H1 (cell line): Measurements from ENCODE around the gene LNX2. TPM values are rescaled to one million over a fixed set of nuclear protein-coding genes. Genes with fewer than 3 reads are reported as not detected.

Experiments
- ATF2 ChIP-seq: IDR thresholded peaks from 2 replicates; pipeline ENCODE4 v1.6.1; 2012; ENCODE audit warnings: low read length, inconsistent platforms
- EZH2 ChIP-seq: fragments of 200-600 bp; sonication (generic); IDR thresholded peaks from 2 replicates; pipeline ENCODE4 v1.7.1; 2012; ENCODE audit warnings: low read depth, mild to moderate bottlenecking, moderate library complexity, low read length, inconsistent platforms; ENCODE audit not compliant: severe bottlenecking
- HDAC2 ChIP-seq, 2 experiments: fragments of 300-600 bp in 1 of 2; sonication (generic) in 1 of 2; IDR thresholded peaks; 2 replicates each; pipeline ENCODE4 v1.6.1; 2011 to 2012; ENCODE audit warnings: low read depth in 2 of 2, low read length in 2 of 2, mild to moderate bottlenecking in 2 of 2, moderate library complexity in 2 of 2, borderline replicate concordance in 1 of 2, inconsistent platforms in 1 of 2
- MAFK ChIP-seq: IDR thresholded peaks from 2 replicates; pipeline ENCODE4 v1.6.1; 2012; ENCODE audit warnings: low read depth, mild to moderate bottlenecking, improper control_type of control experiment, low read length
- TBP ChIP-seq: IDR thresholded peaks from 2 replicates; pipeline ENCODE4 v1.6.1; 2011; ENCODE audit warnings: low read depth, low read length, improper control_type of control experiment
- polyA plus RNA-seq, 7 experiments: library from polyadenylated mRNA; depleted of rRNA in 3 of 7; stranded (reverse) in 5 of 7; unstranded in 2 of 7; fragments of >200 nt in 5 of 7; fragments of 200-250 nt in 2 of 7; gene quantifications; 1 replicate in 5 of 7; 2 replicates in 1 of 7; 4 replicates in 1 of 7; pipeline versions ENCODE4 v1.2.1 to v1.2.3, GENCODE V29; 2011 to 2013; ENCODE audit warnings: missing spikeins in 2 of 7, mixed read lengths in 2 of 7
- total RNA-seq: library from RNA; stranded (reverse); fragmentation: NEBNext Ultra II Directional; extraction: Animal tissue kit (Norgen Biotek cat#: 25700); gene quantifications from 2 replicates; pipeline ENCODE4 v1.2.1, GENCODE V29; 2021
- TF ChIP-seq, protein P1 (sequence below): fragments of 300-600 bp; sonication (generic); IDR thresholded peaks from 2 replicates; pipeline ENCODE4 v1.7.1; 2012; ENCODE audit warnings: low read length, moderate library complexity, mild to moderate bottlenecking, inconsistent platforms; ENCODE audit not compliant: insufficient replicate concordance

The LNX2 gene
- total and polyA plus RNA-seq, 2 of the 8 experiments (the other 6 are each of a cell fraction or from before 2014, with no cell fraction given) = 6.4 to 13.9 TPM

DNA sequence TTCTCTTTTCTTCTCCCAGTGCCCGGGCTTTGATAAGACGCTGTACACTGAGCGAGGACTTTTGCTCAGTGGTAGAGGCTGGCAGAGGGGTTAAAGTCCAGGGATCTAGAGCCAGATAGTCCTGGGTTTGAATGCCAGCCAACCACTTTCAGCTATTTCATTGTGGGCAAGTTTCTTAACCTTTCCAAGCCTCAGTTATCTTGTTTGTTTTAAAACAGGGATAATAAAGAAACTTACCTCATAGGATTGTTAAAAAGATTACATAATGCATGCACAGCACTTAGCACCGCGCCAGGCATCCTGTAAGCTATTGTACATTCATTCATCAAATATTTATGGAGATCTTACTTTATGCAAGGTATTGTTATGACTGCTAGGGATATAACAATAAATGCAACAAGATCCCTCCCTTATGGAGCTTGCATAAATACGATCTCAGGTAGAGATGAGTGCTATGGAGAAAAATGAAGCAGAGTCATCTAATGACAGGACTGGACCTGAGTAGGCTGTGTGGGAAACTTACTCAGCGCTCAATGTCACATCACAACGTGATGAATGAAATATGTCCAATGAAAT is 70.8 kb downstream of the LNX2 start (continued):
- TF ChIP-seq, protein P1, sequence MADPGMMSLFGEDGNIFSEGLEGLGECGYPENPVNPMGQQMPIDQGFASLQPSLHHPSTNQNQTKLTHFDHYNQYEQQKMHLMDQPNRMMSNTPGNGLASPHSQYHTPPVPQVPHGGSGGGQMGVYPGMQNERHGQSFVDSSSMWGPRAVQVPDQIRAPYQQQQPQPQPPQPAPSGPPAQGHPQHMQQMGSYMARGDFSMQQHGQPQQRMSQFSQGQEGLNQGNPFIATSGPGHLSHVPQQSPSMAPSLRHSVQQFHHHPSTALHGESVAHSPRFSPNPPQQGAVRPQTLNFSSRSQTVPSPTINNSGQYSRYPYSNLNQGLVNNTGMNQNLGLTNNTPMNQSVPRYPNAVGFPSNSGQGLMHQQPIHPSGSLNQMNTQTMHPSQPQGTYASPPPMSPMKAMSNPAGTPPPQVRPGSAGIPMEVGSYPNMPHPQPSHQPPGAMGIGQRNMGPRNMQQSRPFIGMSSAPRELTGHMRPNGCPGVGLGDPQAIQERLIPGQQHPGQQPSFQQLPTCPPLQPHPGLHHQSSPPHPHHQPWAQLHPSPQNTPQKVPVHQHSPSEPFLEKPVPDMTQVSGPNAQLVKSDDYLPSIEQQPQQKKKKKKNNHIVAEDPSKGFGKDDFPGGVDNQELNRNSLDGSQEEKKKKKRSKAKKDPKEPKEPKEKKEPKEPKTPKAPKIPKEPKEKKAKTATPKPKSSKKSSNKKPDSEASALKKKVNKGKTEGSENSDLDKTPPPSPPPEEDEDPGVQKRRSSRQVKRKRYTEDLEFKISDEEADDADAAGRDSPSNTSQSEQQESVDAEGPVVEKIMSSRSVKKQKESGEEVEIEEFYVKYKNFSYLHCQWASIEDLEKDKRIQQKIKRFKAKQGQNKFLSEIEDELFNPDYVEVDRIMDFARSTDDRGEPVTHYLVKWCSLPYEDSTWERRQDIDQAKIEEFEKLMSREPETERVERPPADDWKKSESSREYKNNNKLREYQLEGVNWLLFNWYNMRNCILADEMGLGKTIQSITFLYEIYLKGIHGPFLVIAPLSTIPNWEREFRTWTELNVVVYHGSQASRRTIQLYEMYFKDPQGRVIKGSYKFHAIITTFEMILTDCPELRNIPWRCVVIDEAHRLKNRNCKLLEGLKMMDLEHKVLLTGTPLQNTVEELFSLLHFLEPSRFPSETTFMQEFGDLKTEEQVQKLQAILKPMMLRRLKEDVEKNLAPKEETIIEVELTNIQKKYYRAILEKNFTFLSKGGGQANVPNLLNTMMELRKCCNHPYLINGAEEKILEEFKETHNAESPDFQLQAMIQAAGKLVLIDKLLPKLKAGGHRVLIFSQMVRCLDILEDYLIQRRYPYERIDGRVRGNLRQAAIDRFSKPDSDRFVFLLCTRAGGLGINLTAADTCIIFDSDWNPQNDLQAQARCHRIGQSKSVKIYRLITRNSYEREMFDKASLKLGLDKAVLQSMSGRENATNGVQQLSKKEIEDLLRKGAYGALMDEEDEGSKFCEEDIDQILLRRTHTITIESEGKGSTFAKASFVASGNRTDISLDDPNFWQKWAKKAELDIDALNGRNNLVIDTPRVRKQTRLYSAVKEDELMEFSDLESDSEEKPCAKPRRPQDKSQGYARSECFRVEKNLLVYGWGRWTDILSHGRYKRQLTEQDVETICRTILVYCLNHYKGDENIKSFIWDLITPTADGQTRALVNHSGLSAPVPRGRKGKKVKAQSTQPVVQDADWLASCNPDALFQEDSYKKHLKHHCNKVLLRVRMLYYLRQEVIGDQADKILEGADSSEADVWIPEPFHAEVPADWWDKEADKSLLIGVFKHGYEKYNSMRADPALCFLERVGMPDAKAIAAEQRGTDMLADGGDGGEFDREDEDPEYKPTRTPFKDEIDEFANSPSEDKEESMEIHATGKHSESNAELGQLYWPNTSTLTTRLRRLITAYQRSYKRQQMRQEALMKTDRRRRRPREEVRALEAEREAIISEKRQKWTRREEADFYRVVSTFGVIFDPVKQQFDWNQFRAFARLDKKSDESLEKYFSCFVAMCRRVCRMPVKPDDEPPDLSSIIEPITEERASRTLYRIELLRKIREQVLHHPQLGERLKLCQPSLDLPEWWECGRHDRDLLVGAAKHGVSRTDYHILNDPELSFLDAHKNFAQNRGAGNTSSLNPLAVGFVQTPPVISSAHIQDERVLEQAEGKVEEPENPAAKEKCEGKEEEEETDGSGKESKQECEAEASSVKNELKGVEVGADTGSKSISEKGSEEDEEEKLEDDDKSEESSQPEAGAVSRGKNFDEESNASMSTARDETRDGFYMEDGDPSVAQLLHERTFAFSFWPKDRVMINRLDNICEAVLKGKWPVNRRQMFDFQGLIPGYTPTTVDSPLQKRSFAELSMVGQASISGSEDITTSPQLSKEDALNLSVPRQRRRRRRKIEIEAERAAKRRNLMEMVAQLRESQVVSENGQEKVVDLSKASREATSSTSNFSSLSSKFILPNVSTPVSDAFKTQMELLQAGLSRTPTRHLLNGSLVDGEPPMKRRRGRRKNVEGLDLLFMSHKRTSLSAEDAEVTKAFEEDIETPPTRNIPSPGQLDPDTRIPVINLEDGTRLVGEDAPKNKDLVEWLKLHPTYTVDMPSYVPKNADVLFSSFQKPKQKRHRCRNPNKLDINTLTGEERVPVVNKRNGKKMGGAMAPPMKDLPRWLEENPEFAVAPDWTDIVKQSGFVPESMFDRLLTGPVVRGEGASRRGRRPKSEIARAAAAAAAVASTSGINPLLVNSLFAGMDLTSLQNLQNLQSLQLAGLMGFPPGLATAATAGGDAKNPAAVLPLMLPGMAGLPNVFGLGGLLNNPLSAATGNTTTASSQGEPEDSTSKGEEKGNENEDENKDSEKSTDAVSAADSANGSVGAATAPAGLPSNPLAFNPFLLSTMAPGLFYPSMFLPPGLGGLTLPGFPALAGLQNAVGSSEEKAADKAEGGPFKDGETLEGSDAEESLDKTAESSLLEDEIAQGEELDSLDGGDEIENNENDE = no peak
- TF ChIP-seq MAFK = no peak
- TF ChIP-seq ATF2 = no peak
- no peak for TF ChIP-seq HDAC2 (IDR thresholded peaks at IDR 0.05; ENCODE audit: borderline replicate concordance in 1 of 2, low read depth in 2 of 2, low read length in 2 of 2)
- no peak for TF ChIP-seq TBP
- TF ChIP-seq EZH2 = no peak
